Mesothelial cell of epicardium (in vitro differentiated cells): Measurements from ENCODE around the gene UBQLNL. TPM values are rescaled to one million over a fixed set of nuclear protein-coding genes. Genes with fewer than 3 reads are reported as not detected.

Source experiments
- DNase-seq, 2 experiments: peaks; one replicate each; pipeline ENCODE4 v3.0.0; 2021; ENCODE audit warnings: low spot score in 2 of 2; ENCODE audit not compliant: unreplicated experiment in 2 of 2
- H3K27ac Mint-ChIP-seq: 2 replicates; pipeline ENCODE4 v1.8.0; 2021; ENCODE audit warnings: mixed read lengths
- H3K27me3 Mint-ChIP-seq: 2 replicates; pipeline ENCODE4 v1.8.0; 2021; ENCODE audit warnings: low read depth, mixed read lengths
- H3K36me3 Mint-ChIP-seq: 2 replicates; pipeline ENCODE4 v1.8.0; 2021; ENCODE audit warnings: mixed read lengths
- H3K4me1 Mint-ChIP-seq: 2 replicates; pipeline ENCODE4 v1.8.0; 2021; ENCODE audit warnings: mixed read lengths
- H3K4me3 Mint-ChIP-seq: 2 replicates; pipeline ENCODE4 v1.8.0; 2021; ENCODE audit warnings: mild to moderate bottlenecking, moderate library complexity, mixed read lengths
- H3K9me3 Mint-ChIP-seq: 2 replicates; pipeline ENCODE4 v1.8.0; 2021; ENCODE audit warnings: mixed read lengths
- total RNA-seq: library from RNA; stranded (reverse); gene quantifications from 3 replicates; pipeline ENCODE4 v1.2.1, GENCODE V29; 2021
- TF ChIP-seq, protein P1 (sequence below): fragments of 200-600 bp; sonication (generic); IDR thresholded peaks from one replicate; pipeline ENCODE4 v1.5.0; 2021; ENCODE audit warnings: antibody characterized with exemption; ENCODE audit not compliant: unreplicated experiment

Gene UBQLNL
- total RNA-seq, 1 donor from 2014 or later = 2.0 TPM

- Mint-ChIP-seq H3K27ac (no peak overlapping the region), H3K4me3 (no peak overlapping the region)
Measured at GRCh38 chr11:5507933-5508305, 8.6 kb downstream of the UBQLNL start.

DNA sequence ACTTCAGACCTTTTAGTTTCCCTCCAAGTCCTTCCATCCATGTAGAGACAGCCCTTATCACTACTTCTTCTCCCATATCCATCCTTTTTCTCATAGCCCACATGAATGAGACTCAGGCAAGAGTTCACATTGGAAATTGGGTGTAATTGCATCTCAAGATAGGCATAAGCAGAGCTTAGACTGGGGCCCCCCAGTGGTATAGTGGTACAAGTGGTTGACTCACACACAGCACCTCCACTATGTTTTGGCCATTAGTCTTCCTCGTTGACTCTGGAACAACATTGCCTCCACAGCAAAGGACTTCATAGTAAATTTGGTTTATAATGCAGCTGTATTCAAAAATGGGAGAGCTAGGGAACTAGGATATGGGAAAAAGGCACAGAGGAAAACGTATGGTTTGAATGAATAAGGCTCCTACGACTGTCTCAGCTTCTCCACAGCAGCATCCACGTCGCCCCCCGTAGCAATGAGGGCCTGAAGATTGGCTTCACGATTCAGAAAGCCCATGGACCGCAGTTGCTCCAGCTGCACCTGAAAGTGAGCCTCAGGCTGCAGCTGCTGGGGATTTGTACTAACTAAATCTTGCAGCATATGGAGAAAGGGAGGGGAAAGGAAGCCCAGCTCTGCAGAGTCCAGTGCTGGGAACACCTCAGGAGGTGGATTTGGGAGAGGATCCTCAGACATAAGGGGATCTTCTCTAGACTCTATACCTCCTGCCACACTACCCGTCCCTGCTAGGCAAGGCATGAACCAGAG, 9.1 kb downstream of the UBQLNL start:
- peaks cover 14% of the 10 kb centered on the region for H3K27me3 Mint-ChIP-seq
- no peak overlapping the region for H3K4me3 Mint-ChIP-seq
- DNase-seq = no peak
- H3K9me3 Mint-ChIP-seq = no peaks in the 10 kb centered on the region
- TF ChIP-seq, protein P1, sequence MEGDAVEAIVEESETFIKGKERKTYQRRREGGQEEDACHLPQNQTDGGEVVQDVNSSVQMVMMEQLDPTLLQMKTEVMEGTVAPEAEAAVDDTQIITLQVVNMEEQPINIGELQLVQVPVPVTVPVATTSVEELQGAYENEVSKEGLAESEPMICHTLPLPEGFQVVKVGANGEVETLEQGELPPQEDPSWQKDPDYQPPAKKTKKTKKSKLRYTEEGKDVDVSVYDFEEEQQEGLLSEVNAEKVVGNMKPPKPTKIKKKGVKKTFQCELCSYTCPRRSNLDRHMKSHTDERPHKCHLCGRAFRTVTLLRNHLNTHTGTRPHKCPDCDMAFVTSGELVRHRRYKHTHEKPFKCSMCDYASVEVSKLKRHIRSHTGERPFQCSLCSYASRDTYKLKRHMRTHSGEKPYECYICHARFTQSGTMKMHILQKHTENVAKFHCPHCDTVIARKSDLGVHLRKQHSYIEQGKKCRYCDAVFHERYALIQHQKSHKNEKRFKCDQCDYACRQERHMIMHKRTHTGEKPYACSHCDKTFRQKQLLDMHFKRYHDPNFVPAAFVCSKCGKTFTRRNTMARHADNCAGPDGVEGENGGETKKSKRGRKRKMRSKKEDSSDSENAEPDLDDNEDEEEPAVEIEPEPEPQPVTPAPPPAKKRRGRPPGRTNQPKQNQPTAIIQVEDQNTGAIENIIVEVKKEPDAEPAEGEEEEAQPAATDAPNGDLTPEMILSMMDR = no peak
- H3K36me3 Mint-ChIP-seq = no peaks in the 10 kb centered on the region
- H3K27ac Mint-ChIP-seq = no peak overlapping the region
- H3K4me1 Mint-ChIP-seq = no peaks in the 10 kb centered on the region

More at GRCh38 chr11:5507933-5508305, 8.6 kb downstream of the UBQLNL start:
- Mint-ChIP-seq H3K36me3 (no peaks in the 10 kb centered on the region), H3K27me3 (peaks cover 16% of the 10 kb centered on the region), H3K9me3 (no peaks in the 10 kb centered on the region), H3K4me1 (no peaks in the 10 kb centered on the region)
- no peak for DNase-seq
- TF ChIP-seq, protein P1 = no peak

GRCh38 chr11:5505363-5506048, 11.0 kb downstream of the UBQLNL start:
- no peak overlapping the region for H3K4me3 Mint-ChIP-seq

DNA sequence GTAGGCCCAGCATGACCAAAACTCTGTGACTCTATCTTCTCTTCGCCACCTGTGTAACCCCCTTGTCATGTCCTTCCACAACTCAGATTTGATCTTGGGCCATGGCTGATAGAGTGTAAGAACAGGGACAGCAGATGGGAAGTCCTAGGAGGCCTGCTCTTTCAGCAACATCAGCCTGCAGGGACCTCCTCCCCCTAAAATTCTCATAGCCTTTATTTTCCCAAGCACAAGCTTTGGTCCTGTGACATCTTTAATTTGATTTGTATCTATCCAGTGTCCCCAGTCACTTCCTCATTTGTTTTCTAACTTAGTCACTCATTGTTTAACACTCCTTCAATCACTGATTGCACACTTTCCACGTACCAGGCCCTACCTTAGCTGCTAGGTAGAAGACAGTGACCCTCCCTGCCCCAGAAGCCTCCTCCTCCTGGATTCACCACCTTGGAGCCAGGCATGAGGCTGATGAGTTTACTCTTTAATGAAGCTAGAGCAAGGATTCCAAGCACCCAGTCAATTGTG, 12.0 kb downstream of the UBQLNL start:
- no peaks in the 10 kb centered on the region for H3K9me3 Mint-ChIP-seq
- no peaks in the 10 kb centered on the region for H3K36me3 Mint-ChIP-seq
- no peak overlapping the region for H3K4me3 Mint-ChIP-seq
- peaks cover 7% of the 10 kb centered on the region for H3K27me3 Mint-ChIP-seq
- H3K27ac Mint-ChIP-seq = no peak overlapping the region
- DNase-seq = no peak
- TF ChIP-seq, protein P1 = no peak
- H3K4me1 Mint-ChIP-seq = no peaks in the 10 kb centered on the region

More at GRCh38 chr11:5505363-5506048, 11.0 kb downstream of the UBQLNL start:
- Mint-ChIP-seq H3K4me1 (no peaks in the 10 kb centered on the region), H3K9me3 (no peaks in the 10 kb centered on the region), H3K27ac (no peak overlapping the region), H3K36me3 (no peaks in the 10 kb centered on the region), H3K27me3 (peaks cover 9% of the 10 kb centered on the region)
- DNase-seq = no peak
- TF ChIP-seq, protein P1 = no peak

GRCh38 chr11:5500393-5500801, 16.1 kb downstream of the UBQLNL start:
- Mint-ChIP-seq H3K4me1 (no peaks in the 10 kb centered on the region), H3K4me3 (no peak overlapping the region), H3K27me3 (peaks cover 10% of the 10 kb centered on the region), H3K27ac (no peak overlapping the region), H3K9me3 (no peaks in the 10 kb centered on the region), H3K36me3 (no peaks in the 10 kb centered on the region)
- DNase-seq = no peak
- TF ChIP-seq, protein P1 = no peak
